Stimulated activated CD4-positive, alpha-beta T cell treated with anti-CD3 and anti-CD28 coated beads, Interleukin-4, amount 100 ng/mL, for 48 hours (primary cell): Measurements from ENCODE around the gene FBXL15.

Experiments used
- DNase-seq, 2 donors: peaks; one replicate each; pipeline ENCODE4 v3.0.0-alpha.2; 2020; ENCODE audit warnings: low read depth in 2 of 2

The FBXL15 gene

GRCh38 chr10:102455893-102456471 is 35.3 kb downstream of the FBXL15 start:
- no peak for DNase-seq

GRCh38 chr10:102457591-102458150 is 37.0 kb downstream of the FBXL15 start:
- DNase-seq = no peak

GRCh38 chr10:102458656-102459055 is 38.0 kb downstream of the FBXL15 start:
- DNase-seq = no peak

GRCh38 chr10:102460836-102461186 is 40.2 kb downstream of the FBXL15 start:
- no peak for DNase-seq

- DNase-seq = peak; percentile 94 to 95
Measured at GRCh38 chr10:102461187-102462054, 40.8 kb downstream of the FBXL15 start.

- no peak for DNase-seq
Measured at GRCh38 chr10:102462512-102463054, 41.9 kb downstream of the FBXL15 start.

- no peak for DNase-seq
Measured at GRCh38 chr10:102463983-102464382, 43.3 kb downstream of the FBXL15 start.

- DNase-seq = no peak
Measured at GRCh38 chr10:102465466-102465865, 44.8 kb downstream of the FBXL15 start.

GRCh38 chr10:102467318-102467717 is 46.7 kb downstream of the FBXL15 start:
- no peak for DNase-seq

GRCh38 chr10:102467971-102468438 is 47.4 kb downstream of the FBXL15 start:
- DNase-seq = no peak

- DNase-seq = no peak
Measured at GRCh38 chr10:102468683-102469082, 48.0 kb downstream of the FBXL15 start.

- no peak for DNase-seq
Measured at GRCh38 chr10:102470579-102471546, 50.2 kb downstream of the FBXL15 start.
